Vagina (tissue), 2 donors: Measurements from ENCODE around the gene PAK1. TPM values are rescaled to one million over a fixed set of nuclear protein-coding genes. Genes with fewer than 3 reads are reported as not detected.

Experiments used
- DNase-seq, 2 donors: peaks; one replicate each; pipeline ENCODE4 v3.0.0-alpha.2; 2017; ENCODE audit errors: extremely low spot score in 2 of 2
- H3K27ac ChIP-seq: fragments of 200-600 bp; sonication (generic); one replicate; pipeline ENCODE4 v1.5.1; 2019
- H3K27me3 ChIP-seq: fragments of 200-600 bp; sonication (generic); one replicate; pipeline ENCODE4 v1.5.1; 2019
- H3K36me3 ChIP-seq, 2 donors: fragments of 200-600 bp; sonication (generic); one replicate each; pipeline ENCODE4 v1.5.1; 2017 to 2019
- H3K4me1 ChIP-seq: fragments of 200-600 bp; sonication (generic); one replicate; pipeline ENCODE4 v1.5.1; 2019
- H3K4me3 ChIP-seq, 2 donors: fragments of 200-600 bp; sonication (generic); 1 replicate in 1 of 2; 2 replicates in 1 of 2; pipeline ENCODE4 v1.5.1; 2016 to 2019
- H3K9me3 ChIP-seq: fragments of 200-600 bp; sonication (generic); one replicate; pipeline ENCODE4 v1.5.1; 2019
- POLR2A ChIP-seq, 2 donors: fragments of 450-650 bp; IDR thresholded peaks; one replicate each; pipeline ENCODE4 v1.6.1; 2017; ENCODE audit warnings: antibody characterized with exemption in 2 of 2, mild to moderate bottlenecking in 2 of 2, moderate library complexity in 2 of 2
- POLR2AphosphoS5 ChIP-seq, 2 donors: sonication (generic); formaldehyde crosslinking; IDR thresholded peaks; one replicate each; pipeline ENCODE4 v1.9.0; 2017; ENCODE audit warnings: antibody characterized with exemption in 2 of 2, mild to moderate bottlenecking in 2 of 2, low read depth in 1 of 2; ENCODE audit not compliant: insufficient read depth in 1 of 2
- intact Hi-C: fragments of 100-400 bp; cut with DNase I; formaldehyde crosslinking; loops from one replicate; pipeline ENCODE4 v1.15.1; 2023
- total RNA-seq: library from RNA; depleted of rRNA; stranded (reverse); fragments of >200 nt; gene quantifications from one replicate; pipeline ENCODE4 v1.2.3, GENCODE V29; 2016
- TF ChIP-seq, protein P1 (sequence below), 3 experiments: fragments of 450-650 bp in 2 of 3; fragments of 200-600 bp in 1 of 3; sonication (generic) in 1 of 3; IDR thresholded peaks; one replicate each; pipeline ENCODE4 v1.5.1; 2017 to 2019; ENCODE audit warnings: antibody characterized with exemption in 3 of 3, mild to moderate bottlenecking in 2 of 3, moderate library complexity in 2 of 3

The PAK1 gene
- total RNA-seq, 1 donor from 2014 or later, result 43.5 TPM

GRCh38 chr11:77400775-77401449 lies 73.0 kb downstream of the PAK1 start:
- intact Hi-C loops, result no loop called here
- no peak for TF ChIP-seq POLR2AphosphoS5 (IDR thresholded peaks at IDR 0.05; ENCODE audit: insufficient read depth in 1 of 2, low read depth in 1 of 2)
- TF ChIP-seq, protein P1, sequence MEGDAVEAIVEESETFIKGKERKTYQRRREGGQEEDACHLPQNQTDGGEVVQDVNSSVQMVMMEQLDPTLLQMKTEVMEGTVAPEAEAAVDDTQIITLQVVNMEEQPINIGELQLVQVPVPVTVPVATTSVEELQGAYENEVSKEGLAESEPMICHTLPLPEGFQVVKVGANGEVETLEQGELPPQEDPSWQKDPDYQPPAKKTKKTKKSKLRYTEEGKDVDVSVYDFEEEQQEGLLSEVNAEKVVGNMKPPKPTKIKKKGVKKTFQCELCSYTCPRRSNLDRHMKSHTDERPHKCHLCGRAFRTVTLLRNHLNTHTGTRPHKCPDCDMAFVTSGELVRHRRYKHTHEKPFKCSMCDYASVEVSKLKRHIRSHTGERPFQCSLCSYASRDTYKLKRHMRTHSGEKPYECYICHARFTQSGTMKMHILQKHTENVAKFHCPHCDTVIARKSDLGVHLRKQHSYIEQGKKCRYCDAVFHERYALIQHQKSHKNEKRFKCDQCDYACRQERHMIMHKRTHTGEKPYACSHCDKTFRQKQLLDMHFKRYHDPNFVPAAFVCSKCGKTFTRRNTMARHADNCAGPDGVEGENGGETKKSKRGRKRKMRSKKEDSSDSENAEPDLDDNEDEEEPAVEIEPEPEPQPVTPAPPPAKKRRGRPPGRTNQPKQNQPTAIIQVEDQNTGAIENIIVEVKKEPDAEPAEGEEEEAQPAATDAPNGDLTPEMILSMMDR (IDR thresholded peaks at IDR 0.05), result no peak
- no peak for TF ChIP-seq POLR2A (IDR thresholded peaks at IDR 0.05)
- no peaks in the 10 kb centered on the region for H3K36me3 ChIP-seq
- H3K9me3 ChIP-seq, result no peaks in the 10 kb centered on the region
- H3K4me3 ChIP-seq, result no peak overlapping the region
- H3K4me1 ChIP-seq, result no peaks in the 10 kb centered on the region
- no peaks in the 10 kb centered on the region for H3K27me3 ChIP-seq
- no peak for DNase-seq
- no peak overlapping the region for H3K27ac ChIP-seq

- H3K4me1 ChIP-seq, result no peaks in the 10 kb centered on the region
- DNase-seq, result no peak
These were observed 73.6 kb downstream of the PAK1 start for GRCh38 chr11:77400271-77400670.

DNA sequence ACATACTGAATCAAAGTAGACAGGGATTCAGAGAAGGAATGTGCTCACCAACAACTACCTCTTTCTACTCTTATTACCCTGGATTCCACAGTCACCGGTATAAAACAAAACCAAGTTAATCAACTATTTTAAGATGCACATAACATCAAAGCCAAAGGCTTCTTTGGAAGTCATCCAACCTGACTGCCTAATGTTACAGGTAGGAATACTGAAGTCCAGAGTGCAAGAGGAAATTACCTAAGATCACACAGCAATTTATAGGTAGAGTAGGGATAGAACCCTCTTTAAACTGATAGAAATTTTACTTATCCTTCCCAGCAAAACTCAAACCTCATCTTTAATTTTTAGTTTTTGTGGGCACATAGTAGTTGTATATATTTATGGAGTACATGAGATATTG lies 76.3 kb downstream of the PAK1 start:
- no peak overlapping the region for H3K4me3 ChIP-seq
- H3K9me3 ChIP-seq, result no peaks in the 10 kb centered on the region
- TF ChIP-seq, protein P1 (IDR thresholded peaks at IDR 0.05), result no peak
- TF ChIP-seq POLR2AphosphoS5 (IDR thresholded peaks at IDR 0.05; ENCODE audit: insufficient read depth in 1 of 2, low read depth in 1 of 2) (no peak), POLR2A (IDR thresholded peaks at IDR 0.05) (no peak)
- no peaks in the 10 kb centered on the region for H3K4me1 ChIP-seq
- no peaks in the 10 kb centered on the region for H3K36me3 ChIP-seq
- intact Hi-C loops, result no loop called here
- no peaks in the 10 kb centered on the region for H3K27me3 ChIP-seq
- no peak for DNase-seq
- no peak overlapping the region for H3K27ac ChIP-seq

More at GRCh38 chr11:77400271-77400670, 73.6 kb downstream of the PAK1 start:
- Histone ChIP-seq H3K9me3 (no peaks in the 10 kb centered on the region), H3K27me3 (no peaks in the 10 kb centered on the region), H3K36me3 (no peaks in the 10 kb centered on the region), H3K4me3 (no peak overlapping the region), H3K27ac (no peak overlapping the region)
- intact Hi-C loops, result no loop called here
- TF ChIP-seq, protein P1 (IDR thresholded peaks at IDR 0.05), result no peak
- TF ChIP-seq POLR2A (IDR thresholded peaks at IDR 0.05) (no peak), POLR2AphosphoS5 (IDR thresholded peaks at IDR 0.05; ENCODE audit: insufficient read depth in 1 of 2, low read depth in 1 of 2) (no peak)

- intact Hi-C loops, result no loop called here
- DNase-seq, result no peak
- H3K9me3 ChIP-seq, result no peaks in the 10 kb centered on the region
- H3K27me3 ChIP-seq, result no peaks in the 10 kb centered on the region
- TF ChIP-seq POLR2A (IDR thresholded peaks at IDR 0.05) (no peak), POLR2AphosphoS5 (IDR thresholded peaks at IDR 0.05; ENCODE audit: insufficient read depth in 1 of 2, low read depth in 1 of 2) (no peak)
- TF ChIP-seq, protein P1 (IDR thresholded peaks at IDR 0.05), result no peak
- H3K36me3 ChIP-seq, result no peaks in the 10 kb centered on the region
- H3K4me3 ChIP-seq, result no peak overlapping the region
- no peaks in the 10 kb centered on the region for H3K4me1 ChIP-seq
- H3K27ac ChIP-seq, result no peak overlapping the region
These were observed 77.0 kb downstream of the PAK1 start for GRCh38 chr11:77396911-77397310.

DNA sequence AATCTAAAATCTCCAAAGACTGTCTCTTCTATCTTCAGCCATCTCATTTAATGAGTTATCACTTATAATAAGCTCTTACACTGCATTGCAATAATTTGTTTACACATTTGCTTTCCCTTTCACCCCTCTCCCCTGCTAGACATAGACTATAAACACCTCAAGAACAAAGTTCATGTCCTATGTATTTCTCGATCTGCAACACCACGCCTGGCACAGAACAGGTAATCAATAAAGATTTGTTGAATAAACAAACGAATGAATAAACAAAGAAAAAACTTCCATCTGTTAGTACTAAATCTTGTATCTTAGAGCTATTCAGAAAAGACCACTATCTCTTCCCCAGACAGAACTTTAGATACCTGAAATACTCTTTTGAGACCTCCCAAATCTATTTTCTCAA lies 77.6 kb downstream of the PAK1 start:
- Histone ChIP-seq H3K36me3 (no peaks in the 10 kb centered on the region), H3K4me1 (no peaks in the 10 kb centered on the region), H3K4me3 (no peak overlapping the region), H3K27me3 (no peaks in the 10 kb centered on the region), H3K9me3 (no peaks in the 10 kb centered on the region), H3K27ac (no peak overlapping the region)
- intact Hi-C loops, result no loop called here
- DNase-seq, result no peak
- TF ChIP-seq, protein P1 (IDR thresholded peaks at IDR 0.05), result no peak
- no peak for TF ChIP-seq POLR2A (IDR thresholded peaks at IDR 0.05)
- no peak for TF ChIP-seq POLR2AphosphoS5 (IDR thresholded peaks at IDR 0.05; ENCODE audit: insufficient read depth in 1 of 2, low read depth in 1 of 2)
